Karpas-422 (cell line): ENCODE results near the gene HIVEP3. TPM values are rescaled to one million over a fixed set of nuclear protein-coding genes. Genes with fewer than 3 reads are reported as not detected.

ENCODE experiments used
- DNase-seq: peaks from one replicate; pipeline ENCODE4 v3.0.0-alpha.2; 2015
- H2AFZ ChIP-seq: fragments of 200-600 bp; sonication (generic); 2 replicates; pipeline ENCODE4 v1.6.1; 2014; ENCODE audit warnings: antibody characterized with exemption, low read length, mixed read lengths
- H3K27ac ChIP-seq: fragments of 200-600 bp; sonication (generic); 2 replicates; pipeline ENCODE4 v1.5.1; 2014; ENCODE audit warnings: mild to moderate bottlenecking, low read length, moderate library complexity
- H3K27me3 ChIP-seq: fragments of 200-600 bp; sonication (generic); 2 replicates; pipeline ENCODE4 v1.6.1; 2014; ENCODE audit warnings: low read length, mixed read lengths
- H3K36me3 ChIP-seq: fragments of 200-600 bp; sonication (generic); 2 replicates; pipeline ENCODE4 v1.6.1; 2014; ENCODE audit warnings: low read length, mixed read lengths; ENCODE audit not compliant: insufficient read depth
- H3K4me1 ChIP-seq: fragments of 200-600 bp; sonication (generic); 2 replicates; pipeline ENCODE4 v1.6.1; 2014; ENCODE audit warnings: mild to moderate bottlenecking, low read length, mixed read lengths
- H3K4me2 ChIP-seq: fragments of 200-600 bp; sonication (generic); 2 replicates; pipeline ENCODE4 v1.6.1; 2014; ENCODE audit warnings: low read length, low read depth, mild to moderate bottlenecking; ENCODE audit not compliant: poor library complexity, severe bottlenecking
- H3K4me3 ChIP-seq: fragments of 200-600 bp; sonication (generic); 2 replicates; pipeline ENCODE4 v1.5.1; 2014; ENCODE audit warnings: mild to moderate bottlenecking, antibody characterized with exemption, low read length, mixed read lengths
- H3K79me2 ChIP-seq: fragments of 200-600 bp; sonication (generic); 2 replicates; pipeline ENCODE4 v1.6.1; 2014; ENCODE audit warnings: mild to moderate bottlenecking, low read length, mixed read lengths
- H3K9ac ChIP-seq: fragments of 200-600 bp; sonication (generic); 2 replicates; pipeline ENCODE4 v1.6.0; 2014; ENCODE audit warnings: low read length
- H3K9me2 ChIP-seq: fragments of 200-600 bp; sonication (generic), shearing (Covaris generic); replicated peaks from 2 replicates; pipeline ENCODE4 v1.6.0; 2014; ENCODE audit warnings: mild to moderate bottlenecking, low read length, moderate library complexity; ENCODE audit not compliant: insufficient read depth
- H3K9me3 ChIP-seq: fragments of 300-700, 200-600 bp; sonication (generic); 2 replicates; pipeline ENCODE4 v1.6.1; 2014; ENCODE audit warnings: low read length, mixed read lengths
- H4K20me1 ChIP-seq: fragments of 200-600 bp; sonication (generic); 2 replicates; pipeline ENCODE4 v1.6.1; 2014; ENCODE audit warnings: mild to moderate bottlenecking, antibody characterized with exemption, low read length, low read depth; ENCODE audit not compliant: insufficient read depth
- total RNA-seq: library from RNA; depleted of rRNA; stranded (reverse); fragments of >200 nt; shearing (Covaris generic); gene quantifications from 2 replicates; pipeline ENCODE4 v1.2.3, GENCODE V29; 2014; ENCODE audit warnings: low replicate concordance

Gene HIVEP3
- total RNA-seq, 1 experiment from 2014 or later = 1.3 TPM

DNA sequence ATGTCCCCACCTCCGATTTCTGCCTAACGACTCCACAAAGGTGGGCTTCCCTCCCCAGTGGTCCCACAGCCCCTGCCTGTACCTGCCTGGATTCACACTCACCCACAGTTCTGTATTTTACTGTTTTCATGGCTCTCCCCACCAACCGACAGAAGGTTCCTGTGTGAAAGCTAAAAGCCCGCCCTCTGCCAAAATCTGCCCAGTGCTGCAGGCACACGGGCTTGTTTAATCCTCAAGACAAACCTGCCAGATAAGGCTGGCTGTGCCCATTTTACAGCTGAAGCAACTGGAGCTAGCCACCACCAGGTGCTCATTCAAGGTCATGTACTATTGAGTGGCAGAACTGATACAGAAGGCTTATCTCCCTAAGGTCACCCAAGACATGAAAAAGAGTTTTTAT is 114.5 kb downstream of the HIVEP3 start:
- Histone ChIP-seq H3K9me3 (no peaks in the 10 kb centered on the region), H3K4me1 (peaks cover 16% of the 10 kb centered on the region)
- DNase-seq = no peak

DNA sequence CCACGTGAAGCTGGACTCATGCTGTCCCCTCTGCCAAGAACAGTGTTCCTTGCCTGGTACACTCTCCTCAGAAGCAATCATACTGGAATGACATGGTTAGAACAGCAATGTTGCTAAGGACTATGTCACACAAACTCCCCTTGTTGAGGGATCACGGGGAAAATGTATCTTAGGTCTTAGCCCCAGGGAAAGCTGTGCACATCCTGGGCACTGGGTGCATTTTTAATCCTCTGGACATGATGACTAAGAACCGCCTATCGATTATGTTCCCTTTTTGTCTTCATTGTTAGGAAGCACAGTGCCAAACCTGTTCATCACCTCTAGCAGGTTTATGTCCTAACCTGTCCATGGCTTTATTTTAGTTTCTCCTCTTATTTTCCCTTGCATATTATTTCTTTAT is 115.1 kb downstream of the HIVEP3 start:
- Histone ChIP-seq H3K9me3 (no peaks in the 10 kb centered on the region), H4K20me1 (no peaks in the 10 kb centered on the region), H3K36me3 (no peaks in the 10 kb centered on the region), H3K27me3 (no peaks in the 10 kb centered on the region), H3K9me2 (no peaks in the 10 kb centered on the region), H3K4me2 (no peak overlapping the region), H3K4me3 (no peak overlapping the region), H3K27ac (no peak overlapping the region), H3K79me2 (no peaks in the 10 kb centered on the region), H3K4me1 (peaks cover 16% of the 10 kb centered on the region), H2AFZ (no peak overlapping the region), H3K9ac (no peak overlapping the region)
- DNase-seq = no peak

More for the DNA sequence above, 114.5 kb downstream of the HIVEP3 start:
- Histone ChIP-seq H3K4me2 (no peak overlapping the region), H3K9ac (no peak overlapping the region), H3K36me3 (no peaks in the 10 kb centered on the region), H3K27ac (no peak overlapping the region), H3K4me3 (no peak overlapping the region), H3K27me3 (no peaks in the 10 kb centered on the region), H3K79me2 (no peaks in the 10 kb centered on the region), H4K20me1 (no peaks in the 10 kb centered on the region), H2AFZ (no peak overlapping the region), H3K9me2 (no peaks in the 10 kb centered on the region)

DNA sequence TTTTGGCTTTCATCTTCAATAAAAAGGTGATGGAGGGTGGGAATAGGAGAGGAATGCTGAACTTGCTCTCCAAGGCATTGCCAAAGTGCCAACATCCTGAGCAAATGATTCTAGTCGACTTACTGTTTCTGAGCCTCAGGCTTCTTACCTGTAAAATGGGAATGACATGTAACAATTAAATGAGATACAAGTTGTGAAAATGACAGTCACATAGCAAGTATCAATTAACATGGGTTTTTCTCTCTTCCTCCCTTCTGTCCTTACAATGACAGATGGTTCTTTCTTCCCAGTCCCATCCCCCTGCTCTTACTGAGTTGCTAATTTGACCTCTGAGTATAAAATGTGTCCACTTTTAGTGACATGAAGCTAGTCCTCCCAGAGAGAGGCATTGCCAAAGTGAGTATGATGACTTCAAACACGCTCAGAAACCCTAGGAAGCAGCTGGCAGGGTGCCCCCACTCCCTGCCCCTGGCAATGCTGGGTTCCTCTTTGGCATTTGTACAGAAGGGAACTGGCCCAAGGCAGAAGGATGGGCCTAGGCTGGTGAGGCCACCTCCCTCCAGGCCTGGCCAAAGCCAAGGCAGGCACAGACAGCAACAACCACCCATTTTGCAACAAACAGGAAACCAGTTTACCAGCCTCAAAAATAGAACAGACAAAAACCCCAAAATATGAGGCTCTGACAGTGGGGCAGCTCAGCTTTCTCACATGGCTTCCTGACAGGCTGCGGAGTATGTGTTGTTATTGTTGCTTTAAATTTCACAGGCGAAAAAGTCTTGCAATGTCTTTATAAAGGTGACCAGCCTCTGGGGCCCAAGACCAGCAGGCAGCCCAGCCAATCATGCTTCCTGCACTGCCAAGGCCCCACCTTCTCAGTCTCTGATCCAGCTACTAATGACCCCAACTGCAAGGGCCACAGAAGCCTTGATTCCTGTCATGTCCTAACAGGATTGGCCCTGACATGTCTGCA is 115.9 kb downstream of the HIVEP3 start:
- Histone ChIP-seq H3K9ac (no peak overlapping the region), H3K27ac (no peak overlapping the region), H3K27me3 (no peaks in the 10 kb centered on the region), H3K36me3 (no peaks in the 10 kb centered on the region), H3K4me3 (no peak overlapping the region), H2AFZ (no peak overlapping the region), H3K9me2 (no peaks in the 10 kb centered on the region), H3K9me3 (no peaks in the 10 kb centered on the region), H3K4me1 (peaks cover 16% of the 10 kb centered on the region), H3K4me2 (no peak overlapping the region), H4K20me1 (no peaks in the 10 kb centered on the region), H3K79me2 (no peaks in the 10 kb centered on the region)
- DNase-seq = no peak

DNA sequence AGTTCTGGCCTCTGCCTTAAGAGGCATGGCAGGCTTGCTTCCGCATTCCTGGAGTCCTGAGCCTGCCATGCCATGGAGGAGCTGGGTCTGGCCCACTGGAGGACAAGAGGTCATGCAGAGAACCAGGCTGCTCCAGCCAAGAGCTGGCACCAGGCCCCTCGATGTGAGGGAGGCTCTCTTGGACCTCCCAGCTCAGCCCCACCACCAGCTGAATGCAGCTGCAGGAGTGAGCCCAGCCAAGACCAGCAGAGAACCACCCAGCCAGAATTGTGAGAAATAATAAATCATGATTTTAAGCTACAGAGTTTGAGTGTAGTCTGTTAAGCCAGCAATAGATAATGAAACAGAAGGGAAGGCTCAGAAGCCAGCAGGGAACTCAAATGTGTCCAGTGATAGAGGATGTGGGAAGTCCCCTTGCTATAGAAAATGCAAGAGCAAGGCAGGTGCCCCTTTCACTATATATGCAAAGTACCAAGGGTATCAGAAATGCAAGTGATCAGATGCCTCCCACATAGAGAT is 118.4 kb downstream of the HIVEP3 start:
- DNase-seq = no peak
- H3K4me2 ChIP-seq = peak overlapping the region; percentile 33
- no peaks in the 10 kb centered on the region for H3K9me3 ChIP-seq
- H3K4me3 ChIP-seq = no peak overlapping the region
- H3K27me3 ChIP-seq = no peaks in the 10 kb centered on the region
- H3K79me2 ChIP-seq = no peaks in the 10 kb centered on the region
- no peaks in the 10 kb centered on the region for H3K9me2 ChIP-seq
- H3K9ac ChIP-seq = no peak overlapping the region
- H3K27ac ChIP-seq = no peak overlapping the region
- H2AFZ ChIP-seq = no peak overlapping the region
- H4K20me1 ChIP-seq = no peaks in the 10 kb centered on the region
- H3K36me3 ChIP-seq = no peaks in the 10 kb centered on the region
- peaks cover 16% of the 10 kb centered on the region for H3K4me1 ChIP-seq

DNA sequence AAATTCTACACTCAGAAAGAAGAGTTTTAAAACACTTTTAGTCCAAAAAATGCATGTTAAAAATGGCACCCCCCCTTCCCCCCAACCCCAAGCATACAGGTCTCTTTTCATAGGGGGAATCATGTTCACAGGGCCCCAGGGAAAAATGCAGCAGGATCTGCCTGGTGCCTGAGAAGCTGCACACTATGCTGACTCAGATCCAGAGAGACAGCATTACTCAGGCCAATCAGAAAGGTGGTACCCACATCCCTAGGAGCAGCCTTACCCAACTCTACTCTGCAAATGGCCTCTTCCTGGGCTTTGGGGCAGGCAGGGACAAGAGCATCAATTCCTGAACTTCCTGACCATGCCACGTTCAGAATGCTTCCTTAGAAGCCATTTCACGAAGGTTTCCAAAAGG is 119.0 kb downstream of the HIVEP3 start:
- no peak overlapping the region for H3K27ac ChIP-seq
- H3K79me2 ChIP-seq = no peaks in the 10 kb centered on the region
- no peaks in the 10 kb centered on the region for H3K27me3 ChIP-seq
- H3K4me2 ChIP-seq = no peak overlapping the region
- no peaks in the 10 kb centered on the region for H3K9me3 ChIP-seq
- no peak for DNase-seq
- no peak overlapping the region for H3K9ac ChIP-seq
- H3K36me3 ChIP-seq = no peaks in the 10 kb centered on the region
- peaks cover 16% of the 10 kb centered on the region for H3K4me1 ChIP-seq
- H3K9me2 ChIP-seq = no peaks in the 10 kb centered on the region
- no peaks in the 10 kb centered on the region for H4K20me1 ChIP-seq
- no peak overlapping the region for H3K4me3 ChIP-seq
- H2AFZ ChIP-seq = no peak overlapping the region

DNA sequence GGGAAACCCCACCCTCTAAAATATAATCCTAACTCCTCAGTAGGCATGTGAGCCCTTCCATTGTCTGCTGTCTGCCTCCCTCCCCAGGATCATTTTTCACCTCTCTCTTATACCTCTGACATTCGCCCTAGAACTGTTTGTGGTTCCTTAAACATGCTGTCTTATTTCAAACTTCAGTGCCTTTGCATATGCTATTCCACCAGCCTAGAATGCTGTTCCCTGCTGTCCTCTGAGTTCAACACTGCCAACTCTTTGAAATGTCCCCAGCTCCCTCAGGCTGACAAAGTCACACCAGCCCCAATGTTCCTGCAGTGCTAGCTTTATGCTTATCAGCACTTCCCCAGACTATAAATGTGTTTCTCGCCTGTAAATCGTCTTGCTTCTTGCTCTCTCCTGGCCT is 119.5 kb downstream of the HIVEP3 start:
- no peaks in the 10 kb centered on the region for H3K79me2 ChIP-seq
- no peaks in the 10 kb centered on the region for H3K9me3 ChIP-seq
- no peak overlapping the region for H3K4me2 ChIP-seq
- H2AFZ ChIP-seq = no peak overlapping the region
- H3K9me2 ChIP-seq = no peaks in the 10 kb centered on the region
- peaks cover 16% of the 10 kb centered on the region for H3K4me1 ChIP-seq
- H3K9ac ChIP-seq = no peak overlapping the region
- no peak overlapping the region for H3K27ac ChIP-seq
- H4K20me1 ChIP-seq = no peaks in the 10 kb centered on the region
- DNase-seq = no peak
- no peak overlapping the region for H3K4me3 ChIP-seq
- no peaks in the 10 kb centered on the region for H3K36me3 ChIP-seq
- no peaks in the 10 kb centered on the region for H3K27me3 ChIP-seq

DNA sequence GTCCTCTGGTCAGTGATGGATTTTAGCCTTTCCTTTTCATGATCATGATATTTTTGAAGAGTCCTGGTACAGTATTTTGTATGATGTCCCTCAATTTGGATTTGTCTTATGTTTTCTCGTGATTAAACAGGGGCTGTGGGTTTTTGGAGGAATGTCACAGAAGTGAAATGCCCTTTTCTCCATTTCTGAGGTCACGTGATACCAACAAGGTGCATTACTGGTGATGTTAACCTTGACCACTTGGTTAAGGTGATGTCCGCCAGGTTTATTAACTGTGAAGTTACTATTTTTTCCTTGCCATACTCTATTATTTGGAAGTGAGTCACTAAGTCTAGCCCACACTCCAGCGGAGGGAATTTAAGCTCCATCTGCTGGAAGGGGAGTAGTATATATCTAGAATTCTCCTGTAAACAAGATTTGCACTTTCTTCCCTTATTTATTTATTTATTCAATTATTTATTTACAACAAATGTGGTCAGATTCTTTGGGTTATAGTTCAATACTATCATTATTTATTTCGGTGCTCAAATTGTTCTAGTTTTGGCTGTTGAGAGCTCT is 123.4 kb downstream of the HIVEP3 start:
- no peak for DNase-seq
- H3K9me3 ChIP-seq = no peaks in the 10 kb centered on the region
- peaks cover 4% of the 10 kb centered on the region for H3K4me1 ChIP-seq
- H3K4me2 ChIP-seq = no peak overlapping the region
- H3K9ac ChIP-seq = no peak overlapping the region
- no peaks in the 10 kb centered on the region for H3K27me3 ChIP-seq
- H3K9me2 ChIP-seq = no peaks in the 10 kb centered on the region
- no peak overlapping the region for H2AFZ ChIP-seq
- H4K20me1 ChIP-seq = no peaks in the 10 kb centered on the region
- no peak overlapping the region for H3K27ac ChIP-seq
- no peak overlapping the region for H3K4me3 ChIP-seq
- no peaks in the 10 kb centered on the region for H3K79me2 ChIP-seq
- no peaks in the 10 kb centered on the region for H3K36me3 ChIP-seq

DNA sequence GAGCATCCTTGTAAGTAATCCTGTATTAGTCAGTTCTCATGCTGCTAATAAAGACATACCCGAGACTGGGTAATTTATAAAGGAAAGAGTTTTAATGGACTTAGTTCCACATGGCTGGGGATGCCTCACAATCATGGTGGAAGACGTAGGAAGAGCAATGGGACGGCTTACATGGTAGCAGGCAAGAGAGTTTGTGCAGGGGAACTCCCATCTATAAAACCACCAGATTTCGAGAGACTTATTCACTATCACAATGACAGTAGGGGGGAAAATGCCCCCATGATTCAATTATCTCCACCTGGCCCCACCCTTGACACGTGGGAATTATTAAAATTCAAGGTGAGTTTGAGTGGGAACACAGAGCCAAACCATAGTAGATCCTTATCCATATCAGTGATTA is 124.7 kb downstream of the HIVEP3 start:
- Histone ChIP-seq H3K9me2 (no peaks in the 10 kb centered on the region), H3K4me3 (no peak overlapping the region), H3K9me3 (no peaks in the 10 kb centered on the region), H2AFZ (no peak overlapping the region), H3K4me2 (no peak overlapping the region), H3K4me1 (no peaks in the 10 kb centered on the region), H3K9ac (no peak overlapping the region), H3K27me3 (no peaks in the 10 kb centered on the region), H3K36me3 (no peaks in the 10 kb centered on the region), H3K79me2 (no peaks in the 10 kb centered on the region), H4K20me1 (no peaks in the 10 kb centered on the region), H3K27ac (no peak overlapping the region)
- no peak for DNase-seq
